ENCODE measurements around the gene NAXD. TPM values are rescaled to one million over a fixed set of nuclear protein-coding genes. Genes with fewer than 3 reads are reported as not detected.

Gene NAXD
- total RNA-seq, 1 experiment from 2014 or later: 27.7 TPM

GRCh38 chr13:110633776-110634175 lies 18.4 kb downstream of the NAXD start:
- H3K27ac Mint-ChIP-seq (ENCODE audit: low read depth, unreplicated experiment): no peak overlapping the region
- CTCF ChIA-PET: interaction anchor here (0.7 kb wide), 1 partner anchor 12 kb away, joined by 5 read pairs; no protein-coding TSS in a partner anchor
- TF ChIP-seq, protein P1, sequence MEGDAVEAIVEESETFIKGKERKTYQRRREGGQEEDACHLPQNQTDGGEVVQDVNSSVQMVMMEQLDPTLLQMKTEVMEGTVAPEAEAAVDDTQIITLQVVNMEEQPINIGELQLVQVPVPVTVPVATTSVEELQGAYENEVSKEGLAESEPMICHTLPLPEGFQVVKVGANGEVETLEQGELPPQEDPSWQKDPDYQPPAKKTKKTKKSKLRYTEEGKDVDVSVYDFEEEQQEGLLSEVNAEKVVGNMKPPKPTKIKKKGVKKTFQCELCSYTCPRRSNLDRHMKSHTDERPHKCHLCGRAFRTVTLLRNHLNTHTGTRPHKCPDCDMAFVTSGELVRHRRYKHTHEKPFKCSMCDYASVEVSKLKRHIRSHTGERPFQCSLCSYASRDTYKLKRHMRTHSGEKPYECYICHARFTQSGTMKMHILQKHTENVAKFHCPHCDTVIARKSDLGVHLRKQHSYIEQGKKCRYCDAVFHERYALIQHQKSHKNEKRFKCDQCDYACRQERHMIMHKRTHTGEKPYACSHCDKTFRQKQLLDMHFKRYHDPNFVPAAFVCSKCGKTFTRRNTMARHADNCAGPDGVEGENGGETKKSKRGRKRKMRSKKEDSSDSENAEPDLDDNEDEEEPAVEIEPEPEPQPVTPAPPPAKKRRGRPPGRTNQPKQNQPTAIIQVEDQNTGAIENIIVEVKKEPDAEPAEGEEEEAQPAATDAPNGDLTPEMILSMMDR (IDR thresholded peaks at IDR 0.05; ENCODE audit: unreplicated experiment): no peak
- POLR2A ChIA-PET: no interaction called here
- no peaks in the 10 kb centered on the region for H3K4me1 Mint-ChIP-seq (ENCODE audit: insufficient read depth, unreplicated experiment)
- no peaks in the 10 kb centered on the region for H3K9me3 Mint-ChIP-seq (ENCODE audit: unreplicated experiment)
- no peaks in the 10 kb centered on the region for H3K27me3 Mint-ChIP-seq (ENCODE audit: insufficient read depth, unreplicated experiment)
- intact Hi-C loops (cut with micrococcal nuclease): no loop called here
- no peak for DNase-seq (ENCODE audit: unreplicated experiment)
- BruUV-seq (replicated peaks): no TSS peak
- no peak overlapping the region for H3K4me3 Mint-ChIP-seq (ENCODE audit: unreplicated experiment)
- H3K36me3 Mint-ChIP-seq (ENCODE audit: insufficient read depth, unreplicated experiment): peaks cover 83% of the 10 kb centered on the region

GRCh38 chr13:110634558-110634957 lies 19.2 kb downstream of the NAXD start:
- Mint-ChIP-seq H3K4me3 (ENCODE audit: unreplicated experiment) (no peak overlapping the region), H3K36me3 (ENCODE audit: insufficient read depth, unreplicated experiment) (peaks cover 83% of the 10 kb centered on the region), H3K4me1 (ENCODE audit: insufficient read depth, unreplicated experiment) (no peaks in the 10 kb centered on the region), H3K27me3 (ENCODE audit: insufficient read depth, unreplicated experiment) (no peaks in the 10 kb centered on the region), H3K27ac (ENCODE audit: low read depth, unreplicated experiment) (peak overlapping the region; percentile 16), H3K9me3 (ENCODE audit: unreplicated experiment) (no peaks in the 10 kb centered on the region)
- DNase-seq (ENCODE audit: unreplicated experiment): peak; percentile 60
- TF ChIP-seq, protein P1 (IDR thresholded peaks at IDR 0.05; ENCODE audit: unreplicated experiment): no peak
- POLR2A ChIA-PET: interaction anchor here (1.2 kb wide), 1 partner anchor 14 kb away, joined by 3 read pairs; no protein-coding TSS in a partner anchor
- no TSS peak for BruUV-seq (replicated peaks)
- CTCF ChIA-PET: interaction anchor here (1.2 kb wide), 1 partner anchor 179 kb away, joined by 4 read pairs; no protein-coding TSS in a partner anchor
- intact Hi-C loops (cut with micrococcal nuclease): no loop called here

DNA sequence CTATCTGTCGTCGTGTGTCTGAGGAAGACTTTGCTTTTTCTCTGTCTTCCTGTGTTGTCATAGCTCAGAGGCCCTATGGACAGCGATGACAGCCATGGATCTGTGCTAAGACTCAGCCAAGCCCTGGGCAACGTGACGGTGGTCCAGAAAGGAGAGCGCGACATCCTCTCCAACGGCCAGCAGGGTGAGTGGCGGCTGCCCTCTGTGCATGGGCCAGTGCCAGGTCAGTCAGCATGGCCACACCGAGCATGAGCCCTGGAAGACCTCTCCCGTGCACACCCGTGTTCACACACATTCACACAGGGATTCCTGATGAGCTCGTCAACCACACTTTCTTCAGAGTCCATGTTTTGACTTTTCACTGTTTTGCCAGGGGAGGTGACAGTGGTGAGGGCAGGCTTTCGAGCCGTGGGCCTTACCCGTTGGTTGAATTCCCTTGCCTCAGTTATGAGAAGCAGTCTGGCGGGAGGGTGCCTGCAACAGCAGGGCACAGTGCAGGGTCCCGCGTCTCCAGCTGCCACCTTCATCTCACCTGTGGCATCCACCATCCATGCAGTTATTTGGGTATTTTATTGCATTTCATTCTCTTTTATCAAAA lies 20.2 kb downstream of the NAXD start:
- Mint-ChIP-seq H3K27ac (ENCODE audit: low read depth, unreplicated experiment) (peak overlapping the region; percentile 16), H3K4me3 (ENCODE audit: unreplicated experiment) (no peak overlapping the region), H3K4me1 (ENCODE audit: insufficient read depth, unreplicated experiment) (no peaks in the 10 kb centered on the region), H3K36me3 (ENCODE audit: insufficient read depth, unreplicated experiment) (peaks cover 83% of the 10 kb centered on the region), H3K9me3 (ENCODE audit: unreplicated experiment) (no peaks in the 10 kb centered on the region), H3K27me3 (ENCODE audit: insufficient read depth, unreplicated experiment) (no peaks in the 10 kb centered on the region)
- ChIA-PET CTCF (interaction anchor here (0.6 to 1.2 kb wide), 2 partner anchors 180 to 237 kb away, joined by 3 to 4 read pairs; no protein-coding TSS in a partner anchor), POLR2A (interaction anchor here (1.2 kb wide), 1 partner anchor 13 kb away, joined by 3 read pairs; no protein-coding TSS in a partner anchor)
- intact Hi-C loops (cut with micrococcal nuclease): no loop called here
- TF ChIP-seq, protein P1 (IDR thresholded peaks at IDR 0.05; ENCODE audit: unreplicated experiment): no peak
- BruUV-seq (replicated peaks): no TSS peak
- no peak for DNase-seq (ENCODE audit: unreplicated experiment)

GRCh38 chr13:110636053-110636475 lies 20.7 kb downstream of the NAXD start:
- POLR2A ChIA-PET: interaction anchor here (0.5 kb wide), 1 partner anchor 21 kb away, joined by 3 read pairs; the partner anchor contains the start of gene NAXD

More at GRCh38 chr13:110636053-110636475, 20.7 kb downstream of the NAXD start:
- CTCF ChIA-PET: interaction anchor here (0.7 to 1.4 kb wide), 2 partner anchors 42 to 439 kb away, joined by 3 to 5 read pairs; no protein-coding TSS in a partner anchor
- Mint-ChIP-seq H3K27me3 (ENCODE audit: insufficient read depth, unreplicated experiment) (no peaks in the 10 kb centered on the region), H3K9me3 (ENCODE audit: unreplicated experiment) (no peaks in the 10 kb centered on the region), H3K36me3 (ENCODE audit: insufficient read depth, unreplicated experiment) (peaks cover 88% of the 10 kb centered on the region), H3K4me1 (ENCODE audit: insufficient read depth, unreplicated experiment) (no peaks in the 10 kb centered on the region), H3K4me3 (ENCODE audit: unreplicated experiment) (no peak overlapping the region), H3K27ac (ENCODE audit: low read depth, unreplicated experiment) (no peak overlapping the region)
- TF ChIP-seq, protein P1 (IDR thresholded peaks at IDR 0.05; ENCODE audit: unreplicated experiment): no peak
- intact Hi-C loops (cut with micrococcal nuclease): no loop called here
- no peak for DNase-seq (ENCODE audit: unreplicated experiment)
- BruUV-seq (replicated peaks): no TSS peak

All from MCF 10A (cell line).